ENCODE results near the gene KRTAP4-5.
"Not testable (repeated sequence)": the region's sequence is repeated elsewhere in the genome, so short reads cannot be mapped to it uniquely, and the experiment has no call there.

Gene KRTAP4-5

DNA sequence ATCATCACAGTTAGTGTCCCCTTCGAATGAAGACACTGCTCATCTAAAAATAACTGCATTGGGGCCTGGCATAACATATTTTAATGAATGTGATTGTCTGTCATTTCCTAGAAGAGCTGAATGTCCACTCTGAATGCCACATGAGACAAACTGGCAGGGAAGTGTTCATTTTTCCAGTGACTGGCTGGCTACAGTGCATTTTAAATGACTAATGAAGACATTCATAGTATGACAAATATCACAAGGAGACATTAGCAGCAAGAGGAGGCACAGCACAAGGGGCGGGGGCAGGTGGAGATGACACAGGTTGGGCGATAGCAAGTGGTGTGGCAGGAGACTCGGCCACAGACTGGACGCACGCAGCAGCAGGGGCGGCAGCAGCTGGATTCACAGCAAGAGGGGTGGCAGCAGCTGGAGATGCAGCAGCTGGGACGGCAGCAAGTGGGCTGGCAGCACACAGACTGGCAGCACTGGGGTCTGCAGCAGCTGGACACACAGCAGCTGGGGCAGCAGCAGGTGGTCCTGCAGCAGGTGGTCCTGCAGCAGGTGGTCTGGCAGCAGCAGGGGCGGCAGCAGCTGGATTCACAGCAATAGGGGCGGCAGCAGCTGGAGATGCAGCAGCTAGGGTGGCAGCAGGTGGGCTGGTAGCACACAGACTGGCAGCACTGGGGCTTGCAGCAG, 514 bp downstream of the KRTAP4-5 start:
- intact Hi-C loops (cut with DNase I), result not testable (repeated sequence)
- peak in 1 of 10 donors; percentile 68 for DNase-seq

GRCh38 chr17:41147531-41148204, 2.0 kb downstream of the KRTAP4-5 start:
- no peak for DNase-seq
- intact Hi-C loops (cut with DNase I), result no loop called here

GRCh38 chr17:41145261-41145660, 4.4 kb downstream of the KRTAP4-5 start:
- intact Hi-C loops (cut with DNase I), result no loop called here
- DNase-seq, result no peak

- intact Hi-C loops (cut with DNase I), result no loop called here
- DNase-seq, result no peak
Observed at GRCh38 chr17:41144846-41145245, 4.8 kb downstream of the KRTAP4-5 start.

- DNase-seq, result no peak
- intact Hi-C loops (cut with DNase I), result no loop called here
Observed at GRCh38 chr17:41141361-41141760, 8.3 kb downstream of the KRTAP4-5 start.

- intact Hi-C loops (cut with DNase I), result no loop called here
- no peak for DNase-seq
Observed at GRCh38 chr17:41140360-41141131, 9.1 kb downstream of the KRTAP4-5 start, which contains the start of gene KRTAP4-6. Gene KRTAP4-6, minus strand, starts transcription at chr17:41140544. Its CDS starts 57 bp downstream, at chr17:41140487.

- intact Hi-C loops (cut with DNase I), result not testable (repeated sequence)
- DNase-seq, result peak in 1 of 10 donors; percentile 55
Observed at GRCh38 chr17:41139865-41140264, 9.8 kb downstream of the KRTAP4-5 start.

- intact Hi-C loops (cut with DNase I), result no loop called here
- DNase-seq, result no peak
Observed at GRCh38 chr17:41133880-41134735, 15.5 kb downstream of the KRTAP4-5 start.

DNA sequence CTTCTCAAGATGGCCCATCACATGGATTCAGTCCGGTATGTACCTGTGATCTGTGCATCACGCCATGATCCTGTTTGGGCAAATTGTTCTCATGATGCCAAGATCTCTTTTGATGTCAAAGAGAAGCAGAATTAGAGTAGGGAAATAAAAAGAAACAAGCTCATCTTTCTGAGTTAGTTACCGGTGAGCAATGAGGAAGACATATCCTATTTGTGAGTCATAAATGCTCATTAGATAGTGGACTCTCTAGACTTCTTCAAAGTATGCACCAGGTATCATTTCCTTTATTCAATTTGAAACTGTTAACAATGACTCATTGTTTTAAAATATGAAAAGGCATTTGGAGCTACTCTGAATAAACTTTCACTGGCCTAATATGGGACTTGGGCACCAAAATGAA, 17.6 kb downstream of the KRTAP4-5 start:
- no peak for DNase-seq
- intact Hi-C loops (cut with DNase I), result no loop called here

DNA sequence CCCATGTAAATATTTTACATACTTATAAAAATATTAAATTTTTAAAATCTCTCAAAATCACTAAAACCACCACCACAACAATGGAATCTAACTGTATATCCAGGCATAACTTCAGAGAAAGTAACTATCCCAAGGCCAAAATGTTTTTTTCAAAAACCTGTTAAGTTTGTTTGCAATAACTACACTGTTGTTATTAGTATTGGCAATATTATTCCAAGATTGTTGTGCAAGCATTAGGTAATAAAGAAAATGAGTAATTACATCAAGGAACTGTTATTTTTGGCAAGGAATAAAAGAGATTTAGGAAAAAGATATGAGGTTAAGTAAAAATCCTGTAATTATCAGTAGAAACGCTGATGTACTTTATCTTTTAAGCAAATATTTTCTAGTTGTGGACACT, 22.3 kb downstream of the KRTAP4-5 start:
- intact Hi-C loops (cut with DNase I), result no loop called here

GRCh38 chr17:41126412-41126811, 23.2 kb downstream of the KRTAP4-5 start:
- DNase-seq, result no peak
- intact Hi-C loops (cut with DNase I), result no loop called here

More for the DNA sequence above, 22.3 kb downstream of the KRTAP4-5 start:
- DNase-seq, result no peak

DNA sequence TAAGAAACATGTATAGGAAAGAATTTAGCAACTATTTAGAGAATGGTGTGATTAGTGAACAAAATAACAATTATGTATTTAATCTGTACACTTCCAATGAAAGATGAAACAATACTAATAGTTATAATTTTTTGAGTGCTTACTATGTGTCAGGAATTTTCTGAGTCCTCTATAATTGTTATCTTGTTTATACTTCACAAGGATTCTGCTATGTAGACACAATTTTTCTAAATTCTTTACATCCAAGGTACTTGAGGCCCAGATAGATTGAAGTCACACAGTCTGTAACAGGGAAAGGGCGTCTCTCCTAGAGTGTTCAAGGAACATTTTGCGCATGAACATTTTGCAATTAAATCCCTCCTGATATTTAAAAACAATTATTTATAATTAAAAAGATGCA, 24.6 kb downstream of the KRTAP4-5 start:
- no peak for DNase-seq
- intact Hi-C loops (cut with DNase I), result no loop called here

DNA sequence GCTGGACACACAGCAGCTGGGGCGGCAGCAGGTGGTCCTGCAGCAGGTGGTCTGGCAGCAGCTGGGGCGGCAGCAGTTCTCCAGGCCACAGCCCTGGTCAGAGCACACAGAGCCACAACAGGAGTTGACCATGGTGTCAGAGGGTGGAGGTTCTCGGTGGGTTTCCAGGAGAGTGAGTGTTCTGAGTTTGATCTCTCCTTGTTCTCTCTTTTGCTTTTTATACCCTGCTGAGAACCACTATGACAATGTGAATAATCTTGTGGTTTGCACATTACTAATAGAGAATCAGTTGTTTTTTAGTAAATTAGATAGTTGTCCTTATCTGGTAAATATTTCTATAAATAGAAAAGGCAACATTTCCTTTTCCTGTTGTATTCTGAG, 25.6 kb downstream of the KRTAP4-5 start, which contains the start of gene KRTAP4-12:
Gene KRTAP4-12 (minus strand): TSS at position 192 of the 381 bp plus-strand sequence. CDS start 60 bp downstream, at position 132.
- DNase-seq; intact Hi-C loops (cut with DNase I): not testable (repeated sequence)

GRCh38 chr17:41123292-41123990, 26.2 kb downstream of the KRTAP4-5 start:
- DNase-seq; intact Hi-C loops (cut with DNase I): not testable (repeated sequence)

GRCh38 chr17:41121742-41122141, 27.9 kb downstream of the KRTAP4-5 start:
- intact Hi-C loops (cut with DNase I), result no loop called here

GRCh38 chr17:41119696-41120690, 29.6 kb downstream of the KRTAP4-5 start:
- intact Hi-C loops (cut with DNase I); DNase-seq: not testable (repeated sequence)

More at GRCh38 chr17:41121742-41122141, 27.9 kb downstream of the KRTAP4-5 start:
- DNase-seq, result no peak

- no peak for DNase-seq
- intact Hi-C loops (cut with DNase I), result no loop called here
Observed at GRCh38 chr17:41118721-41119120, 30.9 kb downstream of the KRTAP4-5 start.

- intact Hi-C loops (cut with DNase I), result not testable (repeated sequence)
- DNase-seq, result peak in 1 of 10 donors; percentile 70
Observed at GRCh38 chr17:41117846-41118386, 31.7 kb downstream of the KRTAP4-5 start, which contains the start of gene KRTAP4-11. Gene KRTAP4-11, minus strand, starts transcription at chr17:41118373. Its CDS starts 58 bp downstream, at chr17:41118315.

All from posterior cingulate gyrus (tissue), 11 donors.